HepG2 (cell line): ENCODE measurements around the gene POLR3F. TPM values are rescaled to one million over a fixed set of nuclear protein-coding genes. Genes with fewer than 3 reads are reported as not detected.

Experiments
- TRIM24 ChIP-seq: sonication (generic); formaldehyde crosslinking; IDR thresholded peaks from 2 replicates; pipeline ENCODE4 v1.8.0; 2022; ENCODE audit warnings: mild to moderate bottlenecking, missing genetic modification reagents
- ZBTB42 ChIP-seq: sonication (generic); formaldehyde crosslinking; IDR thresholded peaks from 2 replicates; pipeline ENCODE4 v1.5.0; 2020; ENCODE audit warnings: mild to moderate bottlenecking, missing genetic modification reagents
- ZFP36L1 ChIP-seq: sonication (generic); formaldehyde crosslinking; IDR thresholded peaks from 2 replicates; pipeline ENCODE4 v1.8.0; 2022; ENCODE audit warnings: mild to moderate bottlenecking, missing genetic modification reagents, moderate library complexity
- ZNF790 ChIP-seq: sonication (generic); formaldehyde crosslinking; IDR thresholded peaks from 2 replicates; pipeline ENCODE4 v1.8.0; 2022; ENCODE audit warnings: missing genetic modification reagents, mild to moderate bottlenecking, borderline replicate concordance
- polyA plus RNA-seq, 8 experiments: library from polyadenylated mRNA; depleted of rRNA in 3 of 8; stranded (reverse) in 7 of 8; unstranded in 1 of 8; fragments of >200 nt; fragmentation: Illumina TruSeq in 4 of 8; extraction: Trizol in 4 of 8; gene quantifications; 2 replicates each; pipeline versions ENCODE4 v1.2.1 to v1.2.3, GENCODE V29; 2011 to 2016; ENCODE audit warnings: low read depth in 4 of 8, missing spikeins in 1 of 8, mixed read lengths in 1 of 8; ENCODE audit not compliant: insufficient read depth in 1 of 8
- total RNA-seq, 5 experiments: library from RNA; depleted of rRNA; stranded (reverse); fragments of >200 nt; fragmentation: Illumina TruSeq; extraction: Trizol; gene quantifications; 2 replicates each; pipeline ENCODE4 v1.2.3, GENCODE V29; 2016; ENCODE audit warnings: low read depth in 1 of 5
- TF ChIP-seq, protein P1 (sequence below): sonication (generic); formaldehyde crosslinking; IDR thresholded peaks from 2 replicates; pipeline ENCODE4 v1.5.0; 2020; ENCODE audit warnings: mild to moderate bottlenecking, missing genetic modification reagents
- TF ChIP-seq, protein P2 (sequence below): sonication (generic); formaldehyde crosslinking; IDR thresholded peaks from 2 replicates; pipeline ENCODE4 v1.4.0; 2020; ENCODE audit warnings: missing genetic modification reagents
- TF ChIP-seq, protein P3 (sequence below): IDR thresholded peaks from 2 replicates; pipeline ENCODE4 v1.6.1; 2016
- TF ChIP-seq, protein P4 (sequence below): sonication (generic); formaldehyde crosslinking; IDR thresholded peaks from 2 replicates; pipeline ENCODE4 v1.4.0; 2020; ENCODE audit warnings: missing genetic modification reagents
- TF ChIP-seq, protein P5 (sequence below): IDR thresholded peaks from 2 replicates; pipeline ENCODE4 v1.4.0; 2020; ENCODE audit warnings: mild to moderate bottlenecking, missing genetic modification reagents
- TF ChIP-seq, protein P6 (sequence below): sonication (generic); formaldehyde crosslinking; IDR thresholded peaks from 2 replicates; pipeline ENCODE4 v1.4.0; 2020; ENCODE audit warnings: missing genetic modification reagents, mild to moderate bottlenecking, borderline replicate concordance
- TF ChIP-seq, protein P7 (sequence below): sonication (generic); formaldehyde crosslinking; IDR thresholded peaks from 2 replicates; pipeline ENCODE4 v1.4.0; 2020; ENCODE audit warnings: missing genetic modification reagents

Gene POLR3F
- total and polyA plus RNA-seq, 2 of the 13 experiments (the other 11 are each of a cell fraction or from before 2014, with no cell fraction given): 11.7 to 25.5 TPM

DNA sequence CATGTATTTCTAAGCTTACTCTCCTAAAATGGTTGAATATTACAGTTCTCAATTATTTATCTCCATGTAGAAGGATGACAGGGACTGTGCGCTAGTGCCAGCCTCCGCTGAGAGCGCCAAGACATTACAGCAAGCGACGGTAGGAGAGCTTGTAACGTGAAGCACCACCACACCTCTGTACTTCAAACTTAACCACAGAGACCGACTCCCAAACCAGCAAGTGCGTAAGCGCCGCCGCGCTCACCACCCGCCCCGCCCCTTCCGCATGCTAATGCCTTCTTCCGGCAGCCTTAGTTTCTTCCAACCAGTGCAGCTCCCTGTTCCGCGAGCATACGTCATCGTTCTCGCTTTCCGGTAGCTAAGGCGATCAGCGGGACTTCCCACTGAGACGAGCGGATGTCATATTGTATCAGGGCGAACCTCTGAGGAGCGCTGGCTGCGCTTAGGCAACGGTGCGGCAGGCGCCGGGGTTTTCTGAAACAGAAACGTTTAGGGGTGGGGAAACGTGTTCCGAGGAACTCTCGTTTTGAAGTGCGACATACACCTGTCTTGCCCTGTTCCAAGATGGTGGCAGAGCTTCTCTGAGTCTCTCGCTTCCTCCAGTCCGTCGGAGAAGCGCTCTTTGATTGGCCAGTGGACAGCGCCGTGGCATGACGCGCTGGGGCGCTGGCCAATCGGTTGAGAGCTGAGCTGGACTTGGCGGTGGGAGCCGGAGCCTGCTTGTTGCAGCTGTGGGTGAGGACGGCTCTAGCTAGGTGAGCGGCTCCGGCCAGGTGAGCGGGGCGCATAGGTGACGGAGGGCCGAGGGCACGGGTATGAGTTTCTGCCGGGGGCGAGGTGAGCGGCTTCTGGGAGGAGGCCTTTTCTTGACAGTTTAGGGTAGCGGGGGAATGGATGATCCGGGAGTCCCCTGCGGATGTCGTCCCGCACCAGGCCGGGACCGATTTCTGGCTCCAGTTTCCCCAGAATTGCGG lies 40.3 kb downstream of the POLR3F start, which contains the start of gene SEC23B (continued):
- TF ChIP-seq, protein P1, sequence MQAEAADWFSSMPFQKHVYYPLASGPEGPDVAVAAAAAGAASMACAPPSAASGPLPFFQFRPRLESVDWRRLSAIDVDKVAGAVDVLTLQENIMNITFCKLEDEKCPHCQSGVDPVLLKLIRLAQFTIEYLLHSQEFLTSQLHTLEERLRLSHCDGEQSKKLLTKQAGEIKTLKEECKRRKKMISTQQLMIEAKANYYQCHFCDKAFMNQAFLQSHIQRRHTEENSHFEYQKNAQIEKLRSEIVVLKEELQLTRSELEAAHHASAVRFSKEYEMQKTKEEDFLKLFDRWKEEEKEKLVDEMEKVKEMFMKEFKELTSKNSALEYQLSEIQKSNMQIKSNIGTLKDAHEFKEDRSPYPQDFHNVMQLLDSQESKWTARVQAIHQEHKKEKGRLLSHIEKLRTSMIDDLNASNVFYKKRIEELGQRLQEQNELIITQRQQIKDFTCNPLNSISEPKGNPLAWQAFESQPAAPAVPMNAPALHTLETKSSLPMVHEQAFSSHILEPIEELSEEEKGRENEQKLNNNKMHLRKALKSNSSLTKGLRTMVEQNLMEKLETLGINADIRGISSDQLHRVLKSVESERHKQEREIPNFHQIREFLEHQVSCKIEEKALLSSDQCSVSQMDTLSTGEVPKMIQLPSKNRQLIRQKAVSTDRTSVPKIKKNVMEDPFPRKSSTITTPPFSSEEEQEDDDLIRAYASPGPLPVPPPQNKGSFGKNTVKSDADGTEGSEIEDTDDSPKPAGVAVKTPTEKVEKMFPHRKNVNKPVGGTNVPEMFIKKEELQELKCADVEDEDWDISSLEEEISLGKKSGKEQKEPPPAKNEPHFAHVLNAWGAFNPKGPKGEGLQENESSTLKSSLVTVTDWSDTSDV (CRISPR knock-in tag): no peak; the same call in 1 of the 2 replicates
- TF ChIP-seq, protein P2, sequence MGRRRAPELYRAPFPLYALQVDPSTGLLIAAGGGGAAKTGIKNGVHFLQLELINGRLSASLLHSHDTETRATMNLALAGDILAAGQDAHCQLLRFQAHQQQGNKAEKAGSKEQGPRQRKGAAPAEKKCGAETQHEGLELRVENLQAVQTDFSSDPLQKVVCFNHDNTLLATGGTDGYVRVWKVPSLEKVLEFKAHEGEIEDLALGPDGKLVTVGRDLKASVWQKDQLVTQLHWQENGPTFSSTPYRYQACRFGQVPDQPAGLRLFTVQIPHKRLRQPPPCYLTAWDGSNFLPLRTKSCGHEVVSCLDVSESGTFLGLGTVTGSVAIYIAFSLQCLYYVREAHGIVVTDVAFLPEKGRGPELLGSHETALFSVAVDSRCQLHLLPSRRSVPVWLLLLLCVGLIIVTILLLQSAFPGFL (CRISPR knock-in tag): no peak
- no peak for TF ChIP-seq TRIM24
- TF ChIP-seq ZBTB42 (CRISPR knock-in tag): no peak
- TF ChIP-seq, protein P3, sequence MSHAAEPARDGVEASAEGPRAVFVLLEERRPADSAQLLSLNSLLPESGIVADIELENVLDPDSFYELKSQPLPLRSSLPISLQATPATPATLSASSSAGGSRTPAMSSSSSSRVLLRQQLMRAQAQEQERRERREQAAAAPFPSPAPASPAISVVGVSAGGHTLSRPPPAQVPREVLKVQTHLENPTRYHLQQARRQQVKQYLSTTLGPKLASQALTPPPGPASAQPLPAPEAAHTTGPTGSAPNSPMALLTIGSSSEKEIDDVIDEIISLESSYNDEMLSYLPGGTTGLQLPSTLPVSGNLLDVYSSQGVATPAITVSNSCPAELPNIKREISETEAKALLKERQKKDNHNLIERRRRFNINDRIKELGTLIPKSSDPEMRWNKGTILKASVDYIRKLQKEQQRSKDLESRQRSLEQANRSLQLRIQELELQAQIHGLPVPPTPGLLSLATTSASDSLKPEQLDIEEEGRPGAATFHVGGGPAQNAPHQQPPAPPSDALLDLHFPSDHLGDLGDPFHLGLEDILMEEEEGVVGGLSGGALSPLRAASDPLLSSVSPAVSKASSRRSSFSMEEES (CRISPR knock-in tag): peak; percentile 77; the same call in 1 of the 2 replicates
- TF ChIP-seq, protein P4, sequence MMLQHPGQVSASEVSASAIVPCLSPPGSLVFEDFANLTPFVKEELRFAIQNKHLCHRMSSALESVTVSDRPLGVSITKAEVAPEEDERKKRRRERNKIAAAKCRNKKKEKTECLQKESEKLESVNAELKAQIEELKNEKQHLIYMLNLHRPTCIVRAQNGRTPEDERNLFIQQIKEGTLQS (CRISPR knock-in tag): peak; percentile 70
- TF ChIP-seq, protein P5, sequence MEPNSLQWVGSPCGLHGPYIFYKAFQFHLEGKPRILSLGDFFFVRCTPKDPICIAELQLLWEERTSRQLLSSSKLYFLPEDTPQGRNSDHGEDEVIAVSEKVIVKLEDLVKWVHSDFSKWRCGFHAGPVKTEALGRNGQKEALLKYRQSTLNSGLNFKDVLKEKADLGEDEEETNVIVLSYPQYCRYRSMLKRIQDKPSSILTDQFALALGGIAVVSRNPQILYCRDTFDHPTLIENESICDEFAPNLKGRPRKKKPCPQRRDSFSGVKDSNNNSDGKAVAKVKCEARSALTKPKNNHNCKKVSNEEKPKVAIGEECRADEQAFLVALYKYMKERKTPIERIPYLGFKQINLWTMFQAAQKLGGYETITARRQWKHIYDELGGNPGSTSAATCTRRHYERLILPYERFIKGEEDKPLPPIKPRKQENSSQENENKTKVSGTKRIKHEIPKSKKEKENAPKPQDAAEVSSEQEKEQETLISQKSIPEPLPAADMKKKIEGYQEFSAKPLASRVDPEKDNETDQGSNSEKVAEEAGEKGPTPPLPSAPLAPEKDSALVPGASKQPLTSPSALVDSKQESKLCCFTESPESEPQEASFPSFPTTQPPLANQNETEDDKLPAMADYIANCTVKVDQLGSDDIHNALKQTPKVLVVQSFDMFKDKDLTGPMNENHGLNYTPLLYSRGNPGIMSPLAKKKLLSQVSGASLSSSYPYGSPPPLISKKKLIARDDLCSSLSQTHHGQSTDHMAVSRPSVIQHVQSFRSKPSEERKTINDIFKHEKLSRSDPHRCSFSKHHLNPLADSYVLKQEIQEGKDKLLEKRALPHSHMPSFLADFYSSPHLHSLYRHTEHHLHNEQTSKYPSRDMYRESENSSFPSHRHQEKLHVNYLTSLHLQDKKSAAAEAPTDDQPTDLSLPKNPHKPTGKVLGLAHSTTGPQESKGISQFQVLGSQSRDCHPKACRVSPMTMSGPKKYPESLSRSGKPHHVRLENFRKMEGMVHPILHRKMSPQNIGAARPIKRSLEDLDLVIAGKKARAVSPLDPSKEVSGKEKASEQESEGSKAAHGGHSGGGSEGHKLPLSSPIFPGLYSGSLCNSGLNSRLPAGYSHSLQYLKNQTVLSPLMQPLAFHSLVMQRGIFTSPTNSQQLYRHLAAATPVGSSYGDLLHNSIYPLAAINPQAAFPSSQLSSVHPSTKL (CRISPR knock-in tag): peak; percentile 67
- TF ChIP-seq ZFP36L1 (CRISPR knock-in tag): peak; percentile 79
- TF ChIP-seq, protein P6, sequence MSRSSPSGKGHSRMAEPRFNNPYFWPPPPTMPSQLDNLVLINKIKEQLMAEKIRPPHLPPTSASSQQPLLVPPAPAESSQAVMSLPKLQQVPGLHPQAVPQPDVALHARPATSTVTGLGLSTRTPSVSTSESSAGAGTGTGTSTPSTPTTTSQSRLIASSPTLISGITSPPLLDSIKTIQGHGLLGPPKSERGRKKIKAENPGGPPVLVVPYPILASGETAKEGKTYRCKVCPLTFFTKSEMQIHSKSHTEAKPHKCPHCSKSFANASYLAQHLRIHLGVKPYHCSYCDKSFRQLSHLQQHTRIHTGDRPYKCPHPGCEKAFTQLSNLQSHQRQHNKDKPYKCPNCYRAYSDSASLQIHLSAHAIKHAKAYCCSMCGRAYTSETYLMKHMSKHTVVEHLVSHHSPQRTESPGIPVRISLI (CRISPR knock-in tag): 0 out of 2 replicates have a peak, but pooled peaks have one; percentile 42
- peak; percentile 15; the same call in 1 of the 2 replicates for TF ChIP-seq ZNF790
- TF ChIP-seq, protein P7, sequence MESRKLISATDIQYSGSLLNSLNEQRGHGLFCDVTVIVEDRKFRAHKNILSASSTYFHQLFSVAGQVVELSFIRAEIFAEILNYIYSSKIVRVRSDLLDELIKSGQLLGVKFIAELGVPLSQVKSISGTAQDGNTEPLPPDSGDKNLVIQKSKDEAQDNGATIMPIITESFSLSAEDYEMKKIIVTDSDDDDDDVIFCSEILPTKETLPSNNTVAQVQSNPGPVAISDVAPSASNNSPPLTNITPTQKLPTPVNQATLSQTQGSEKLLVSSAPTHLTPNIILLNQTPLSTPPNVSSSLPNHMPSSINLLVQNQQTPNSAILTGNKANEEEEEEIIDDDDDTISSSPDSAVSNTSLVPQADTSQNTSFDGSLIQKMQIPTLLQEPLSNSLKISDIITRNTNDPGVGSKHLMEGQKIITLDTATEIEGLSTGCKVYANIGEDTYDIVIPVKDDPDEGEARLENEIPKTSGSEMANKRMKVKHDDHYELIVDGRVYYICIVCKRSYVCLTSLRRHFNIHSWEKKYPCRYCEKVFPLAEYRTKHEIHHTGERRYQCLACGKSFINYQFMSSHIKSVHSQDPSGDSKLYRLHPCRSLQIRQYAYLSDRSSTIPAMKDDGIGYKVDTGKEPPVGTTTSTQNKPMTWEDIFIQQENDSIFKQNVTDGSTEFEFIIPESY: peak; percentile 58; the same call in 1 of the 2 replicates
